GM12874 (cell line): ENCODE measurements around the gene HDAC9.

Experiments used
- CTCF ChIP-seq: IDR thresholded peaks from 2 replicates; pipeline ENCODE4 v1.5.1; 2011; ENCODE audit warnings: low read depth, mild to moderate bottlenecking, control low read depth, low read length, moderate library complexity; ENCODE audit not compliant: insufficient read depth

HDAC9 gene

GRCh38 chr7:18626086-18626485 is 130.5 kb downstream of the HDAC9 start:
- TF ChIP-seq CTCF = no peak

- TF ChIP-seq CTCF = no peak
These were observed 131.2 kb downstream of the HDAC9 start for GRCh38 chr7:18626717-18627116.

DNA sequence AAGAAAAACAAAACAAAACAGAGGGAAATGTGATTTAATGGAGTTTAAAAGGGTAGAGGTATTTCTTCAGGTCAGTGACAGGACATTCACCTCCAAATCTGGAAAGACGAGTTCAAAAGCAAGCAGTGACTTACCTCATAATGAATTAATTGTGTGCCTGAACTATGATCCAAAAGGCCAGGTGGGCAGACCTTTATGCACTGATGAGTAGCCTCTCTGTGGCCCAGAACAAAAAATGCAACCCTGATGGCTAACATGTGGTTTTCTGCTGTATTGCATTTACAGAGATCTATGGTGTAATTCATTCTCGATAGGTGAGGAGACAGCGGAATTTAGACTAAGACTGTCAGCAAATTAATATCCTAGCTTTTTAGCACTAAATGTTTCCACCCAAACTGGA is 142.0 kb downstream of the HDAC9 start:
- no peak for TF ChIP-seq CTCF

DNA sequence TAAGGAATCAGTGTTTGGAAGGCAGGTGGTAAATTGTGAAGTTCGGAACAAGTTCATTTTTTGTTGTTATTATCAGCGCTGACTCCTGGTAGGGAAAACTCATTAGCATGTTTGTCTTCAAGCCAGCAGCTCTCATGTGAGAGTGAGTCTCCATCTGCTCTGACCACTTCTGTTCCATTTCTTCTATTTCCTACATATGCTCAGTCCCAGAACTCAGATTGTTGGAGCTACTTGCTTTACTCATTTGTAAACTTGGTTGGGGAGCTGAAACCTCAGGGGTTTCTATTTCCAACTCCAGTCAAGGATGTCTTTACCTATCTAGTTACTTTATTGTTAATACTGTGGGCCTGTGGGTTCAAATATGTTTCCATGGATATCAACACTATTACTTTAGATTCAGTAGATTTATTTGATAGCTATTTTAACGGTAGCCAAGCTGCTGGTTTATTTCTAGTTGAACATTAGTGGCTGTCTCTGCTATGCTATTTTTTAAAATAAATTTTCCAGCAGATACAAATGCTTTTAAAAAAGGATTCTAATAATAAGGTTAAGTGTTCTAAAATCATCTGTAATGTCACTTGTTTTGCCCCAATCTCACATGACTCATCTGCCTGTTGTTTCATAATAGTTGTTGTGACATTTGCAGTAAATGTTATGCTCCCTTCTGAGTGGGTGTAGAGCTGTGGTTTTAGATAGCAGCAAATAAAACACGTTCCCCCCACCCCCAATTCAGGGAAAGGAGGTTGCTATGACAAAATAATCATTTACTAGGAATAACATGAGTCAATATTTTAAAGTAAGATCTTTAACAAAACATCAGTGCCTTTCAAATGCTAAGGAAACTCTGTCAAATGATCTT is 143.3 kb downstream of the HDAC9 start:
- TF ChIP-seq CTCF = no peak

DNA sequence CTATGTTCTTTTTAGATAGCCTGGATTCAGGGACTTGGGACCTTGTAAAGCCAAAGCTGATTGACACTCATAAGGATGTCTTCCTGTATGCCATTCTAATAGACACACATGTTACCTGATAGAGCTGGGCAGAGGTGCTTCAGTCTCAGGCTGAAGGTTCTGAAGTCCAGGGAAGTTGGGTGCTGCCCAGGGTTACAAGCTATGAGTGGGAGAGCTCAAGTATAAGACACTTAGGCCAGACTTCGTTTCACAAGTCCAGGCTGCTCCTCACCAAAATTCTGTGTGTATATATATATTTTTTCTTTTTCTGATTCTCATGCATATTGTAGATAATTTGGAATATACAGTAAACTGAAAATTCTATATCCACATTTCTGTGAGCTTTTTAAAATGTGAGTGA is 144.2 kb downstream of the HDAC9 start:
- TF ChIP-seq CTCF = no peak

- TF ChIP-seq CTCF = no peak
These were observed 149.4 kb downstream of the HDAC9 start for GRCh38 chr7:18644981-18645380.

- TF ChIP-seq CTCF = no peak
These were observed 152.0 kb downstream of the HDAC9 start for GRCh38 chr7:18647582-18647981.
